ENCODE results near the gene CCDC146.
"Not testable (repeated sequence)": the region's sequence is repeated elsewhere in the genome, so short reads cannot be mapped to it uniquely, and the experiment has no call there.

Gene CCDC146

DNA sequence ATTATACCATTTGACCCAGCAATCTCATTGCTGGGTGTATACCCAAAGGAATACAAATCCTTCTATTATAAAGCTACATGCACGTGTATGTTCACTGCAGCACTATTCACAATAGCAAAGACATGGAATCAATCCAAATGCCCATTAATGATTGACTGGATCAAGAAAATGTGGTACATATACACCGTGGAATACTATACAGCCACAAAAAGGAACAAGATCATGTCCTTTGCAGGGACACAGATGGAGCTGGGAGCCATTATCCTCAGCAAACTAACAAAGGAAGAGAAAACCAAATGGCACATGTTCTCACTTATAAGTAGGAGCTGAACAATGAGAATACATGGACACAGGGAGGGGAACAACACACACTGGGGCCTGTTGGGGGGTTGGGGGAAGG, 211.6 kb downstream of the CCDC146 start:
- FAIRE-seq, result not testable (repeated sequence)

GRCh38 chr7:77335581-77335980, 213.2 kb downstream of the CCDC146 start:
- FAIRE-seq, result no peak

GRCh38 chr7:77337456-77337990, 215.1 kb downstream of the CCDC146 start:
- FAIRE-seq, result no peak

DNA sequence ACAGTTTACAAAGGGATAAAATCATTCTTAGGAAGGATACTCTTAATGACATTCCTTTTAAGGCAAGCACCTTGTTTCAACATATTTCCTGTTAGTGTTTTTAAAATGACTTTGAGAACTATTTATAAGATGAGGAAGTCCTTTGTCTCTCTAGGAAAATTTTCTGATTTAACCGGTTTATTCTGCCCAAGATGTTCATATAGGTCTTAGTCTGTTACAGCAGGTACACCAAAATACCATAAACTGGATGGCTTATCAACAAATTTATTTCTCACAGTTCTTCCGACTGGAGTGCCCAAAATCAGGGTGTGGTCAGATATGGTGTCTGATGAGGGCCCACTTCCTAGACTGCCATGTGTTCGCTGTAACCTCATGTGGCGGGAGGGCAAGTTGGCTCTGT, 215.8 kb downstream of the CCDC146 start:
- FAIRE-seq, result no peak

DNA sequence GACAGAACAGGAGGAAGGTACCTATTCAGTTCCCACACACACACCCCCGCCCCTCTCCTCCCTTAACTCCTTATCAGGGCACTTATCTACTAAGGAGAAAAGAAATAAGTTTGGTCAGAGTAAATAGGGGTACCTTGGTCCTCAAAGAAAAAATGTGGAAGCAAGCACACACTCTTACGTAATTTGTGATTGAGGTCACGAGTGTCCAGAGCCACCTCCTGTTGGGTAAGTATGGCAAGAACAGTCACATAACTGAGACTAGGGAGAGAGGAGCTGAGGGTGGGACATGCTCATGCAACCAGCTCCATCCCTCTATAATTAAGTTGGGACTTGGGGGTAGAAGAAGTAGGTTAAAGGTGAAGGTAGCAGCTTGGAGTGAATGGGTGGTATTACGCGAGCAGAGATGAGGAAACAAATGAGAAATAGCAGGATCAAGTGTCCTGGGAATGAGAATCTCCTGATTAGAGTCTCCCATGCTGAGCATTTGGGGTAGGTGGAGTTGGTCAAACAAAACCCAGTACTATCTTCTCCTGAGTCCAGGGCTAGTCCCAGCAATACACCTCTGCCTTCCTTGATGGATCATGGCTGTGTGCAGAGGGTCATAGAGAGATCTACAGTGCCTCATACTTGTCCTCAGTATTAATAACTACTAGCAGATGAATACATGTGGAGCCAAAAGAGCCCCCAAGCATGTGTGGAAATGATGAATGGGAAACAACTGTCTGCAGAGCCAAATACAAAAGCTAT, 216.6 kb downstream of the CCDC146 start:
- FAIRE-seq, result no peak

DNA sequence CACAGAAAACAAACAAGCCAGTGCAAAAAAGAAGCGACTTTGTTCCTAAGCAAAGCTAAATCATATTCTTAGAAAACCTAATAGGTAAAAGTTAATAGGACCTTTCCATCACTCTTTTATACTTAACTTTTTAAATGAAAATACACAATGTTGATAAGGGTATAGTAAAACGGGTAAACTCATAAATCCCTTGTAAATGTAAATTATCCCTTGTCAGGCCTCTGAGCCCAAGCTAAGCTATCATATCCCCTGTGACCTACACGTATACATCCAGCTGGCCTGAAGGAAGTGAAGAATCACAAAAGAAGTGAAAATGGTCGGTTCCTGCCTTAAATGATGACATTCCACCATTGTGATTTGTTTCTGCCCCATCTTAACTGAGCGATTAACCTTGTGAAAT, 217.3 kb downstream of the CCDC146 start:
- no peak for FAIRE-seq
